Stomach smooth muscle (tissue), 2 donors: Measurements from ENCODE around the gene KIF21A.

ENCODE experiments used
- H3K27ac ChIP-seq: one replicate; pipeline ENCODE4 v1.7.0; 2013; ENCODE audit warnings: mild to moderate bottlenecking, low read length, inconsistent platforms
- H3K27me3 ChIP-seq, 2 donors: one replicate each; pipeline ENCODE4 v1.7.0; 2013; ENCODE audit warnings: low read length in 2 of 2; ENCODE audit not compliant: insufficient read depth in 2 of 2, control insufficient read depth in 1 of 2
- H3K36me3 ChIP-seq, 2 donors: one replicate each; pipeline ENCODE4 v1.7.0; 2013; ENCODE audit warnings: low read length in 2 of 2; ENCODE audit not compliant: control insufficient read depth in 2 of 2, insufficient read depth in 2 of 2
- H3K4me1 ChIP-seq: one replicate; pipeline ENCODE4 v1.7.0; 2013; ENCODE audit warnings: low read length; ENCODE audit not compliant: control insufficient read depth, insufficient read depth
- H3K4me3 ChIP-seq, 2 donors: one replicate each; pipeline ENCODE4 v1.7.0; 2013; ENCODE audit warnings: low read length in 2 of 2
- H3K9ac ChIP-seq, 2 donors: one replicate each; pipeline ENCODE4 v1.7.0; 2013; ENCODE audit warnings: low read length in 2 of 2, mild to moderate bottlenecking in 1 of 2
- H3K9me3 ChIP-seq, 2 donors: one replicate each; pipeline ENCODE4 v1.7.0; 2013; ENCODE audit warnings: low read length in 2 of 2; ENCODE audit not compliant: control insufficient read depth in 2 of 2
- donor health status: healthy.
- donor health status: Pancreatic carcinoma.

KIF21A gene

GRCh38 chr12:39389399-39390150, 53.3 kb downstream of the KIF21A start:
- no peak overlapping the region for H3K4me3 ChIP-seq
- no peaks in the 10 kb centered on the region for H3K4me1 ChIP-seq
- no peaks in the 10 kb centered on the region for H3K9me3 ChIP-seq
- no peaks in the 10 kb centered on the region for H3K36me3 ChIP-seq
- H3K27me3 ChIP-seq = no peaks in the 10 kb centered on the region
- H3K9ac ChIP-seq = no peak overlapping the region
- H3K27ac ChIP-seq = no peak overlapping the region

DNA sequence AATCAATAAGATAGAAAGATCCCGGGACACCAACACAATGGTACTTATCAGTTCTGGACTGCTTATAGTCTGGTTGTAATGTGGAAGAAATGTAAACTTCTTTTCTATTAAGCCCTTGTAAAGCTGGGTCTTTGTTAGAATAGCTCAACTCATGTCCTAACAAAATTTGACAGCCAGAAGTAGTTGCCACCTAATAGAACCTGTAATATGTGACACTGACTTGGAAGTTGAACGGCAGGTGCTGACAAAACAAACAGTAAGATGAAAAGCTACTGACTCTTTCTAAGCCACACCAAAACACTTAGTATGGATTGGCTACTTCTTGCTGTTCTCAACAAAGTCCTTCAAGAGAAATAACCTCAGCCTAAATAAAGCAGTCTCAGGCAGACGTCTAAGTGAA, 56.6 kb downstream of the KIF21A start:
- Histone ChIP-seq H3K36me3 (no peaks in the 10 kb centered on the region), H3K9me3 (no peaks in the 10 kb centered on the region), H3K27ac (no peak overlapping the region), H3K9ac (no peak overlapping the region), H3K4me3 (no peak overlapping the region), H3K27me3 (no peaks in the 10 kb centered on the region), H3K4me1 (no peaks in the 10 kb centered on the region)

- H3K27me3 ChIP-seq = no peaks in the 10 kb centered on the region
- no peak overlapping the region for H3K9ac ChIP-seq
- H3K27ac ChIP-seq = no peak overlapping the region
- no peaks in the 10 kb centered on the region for H3K4me1 ChIP-seq
- no peaks in the 10 kb centered on the region for H3K9me3 ChIP-seq
- H3K4me3 ChIP-seq = no peak overlapping the region
- H3K36me3 ChIP-seq = no peaks in the 10 kb centered on the region
Observed at GRCh38 chr12:39383114-39383513, 59.8 kb downstream of the KIF21A start.

DNA sequence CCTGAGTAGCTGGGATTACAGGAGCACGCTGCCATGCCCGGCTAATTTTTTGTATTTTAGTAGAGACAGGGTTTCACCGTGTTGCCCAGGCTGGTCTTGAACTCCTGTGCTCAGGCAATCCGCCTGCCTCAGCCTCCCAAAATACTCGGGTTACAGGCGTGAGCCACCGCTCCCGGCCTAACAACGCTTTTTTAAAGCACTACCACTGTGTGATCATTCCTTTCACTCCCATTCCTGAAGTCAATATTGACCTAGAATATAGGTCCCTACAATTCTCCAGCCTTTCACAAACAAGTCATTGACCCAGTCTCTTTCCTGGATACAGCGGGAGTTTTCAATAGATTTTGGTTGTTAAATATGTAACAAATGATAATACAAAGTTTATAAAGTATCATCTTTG, 62.8 kb downstream of the KIF21A start:
- Histone ChIP-seq H3K9me3 (no peaks in the 10 kb centered on the region), H3K27me3 (no peaks in the 10 kb centered on the region), H3K27ac (no peak overlapping the region), H3K4me1 (no peaks in the 10 kb centered on the region), H3K4me3 (no peak overlapping the region), H3K9ac (no peak overlapping the region), H3K36me3 (no peaks in the 10 kb centered on the region)

DNA sequence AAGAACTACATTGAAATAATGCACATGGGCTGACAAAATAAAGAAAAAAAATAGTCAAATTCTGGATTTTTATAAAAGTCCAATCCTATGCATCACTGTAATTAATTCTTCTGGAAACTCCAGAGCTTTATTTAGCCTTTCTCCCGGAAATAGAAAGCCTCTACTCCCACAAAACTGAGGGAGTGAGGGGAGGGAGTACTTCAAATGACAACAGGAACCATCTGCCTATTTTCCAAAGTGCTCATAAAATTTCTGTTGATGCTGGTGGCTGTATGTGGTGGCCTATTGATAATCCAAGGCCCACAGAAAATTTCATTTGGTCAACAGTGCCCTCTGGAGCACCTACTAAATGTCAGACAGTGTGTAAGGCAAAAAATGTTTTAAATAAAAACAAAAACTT, 64.6 kb downstream of the KIF21A start:
- H3K4me3 ChIP-seq = no peak overlapping the region

DNA sequence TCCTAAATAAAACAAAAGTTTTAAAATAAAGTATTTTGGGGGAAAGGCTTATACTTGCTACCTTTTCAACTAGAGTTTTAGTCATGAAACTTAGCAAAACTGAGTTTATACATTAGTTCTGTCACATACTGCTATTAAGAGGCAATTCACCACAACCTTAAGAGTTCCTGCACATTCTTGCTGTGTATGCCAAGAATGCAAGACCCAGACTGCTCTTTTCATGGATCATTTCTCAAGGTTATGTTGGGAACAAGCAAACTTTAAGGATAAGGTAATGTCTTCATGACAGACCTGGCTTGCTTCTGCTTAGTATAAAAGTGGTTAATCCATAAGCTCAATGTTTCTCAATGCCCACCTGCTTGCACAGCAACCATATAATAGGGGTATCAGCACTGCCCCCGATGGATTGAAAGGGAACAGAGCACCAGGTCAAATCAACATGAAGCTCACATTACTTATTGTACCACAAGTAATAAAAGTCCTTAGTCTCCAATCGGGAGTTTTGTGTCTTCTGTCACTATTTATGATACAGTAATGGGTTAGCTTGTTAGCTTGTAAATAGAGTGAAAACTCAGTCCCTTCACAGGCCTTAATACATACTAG, 67.6 kb downstream of the KIF21A start:
- Histone ChIP-seq H3K9ac (no peak overlapping the region), H3K4me3 (no peak overlapping the region), H3K27ac (no peak overlapping the region), H3K9me3 (no peaks in the 10 kb centered on the region), H3K36me3 (no peaks in the 10 kb centered on the region), H3K27me3 (no peaks in the 10 kb centered on the region), H3K4me1 (no peaks in the 10 kb centered on the region)

More for the DNA sequence above, 64.6 kb downstream of the KIF21A start:
- no peaks in the 10 kb centered on the region for H3K27me3 ChIP-seq
- no peaks in the 10 kb centered on the region for H3K4me1 ChIP-seq
- H3K9me3 ChIP-seq = no peaks in the 10 kb centered on the region
- H3K36me3 ChIP-seq = no peaks in the 10 kb centered on the region
- no peak overlapping the region for H3K9ac ChIP-seq
- no peak overlapping the region for H3K27ac ChIP-seq

GRCh38 chr12:39372929-39373328, 70.0 kb downstream of the KIF21A start:
- H3K27ac ChIP-seq = no peak overlapping the region
- no peaks in the 10 kb centered on the region for H3K9me3 ChIP-seq
- H3K4me1 ChIP-seq = no peaks in the 10 kb centered on the region
- no peaks in the 10 kb centered on the region for H3K27me3 ChIP-seq
- no peak overlapping the region for H3K4me3 ChIP-seq
- H3K36me3 ChIP-seq = no peaks in the 10 kb centered on the region
- H3K9ac ChIP-seq = no peak overlapping the region

DNA sequence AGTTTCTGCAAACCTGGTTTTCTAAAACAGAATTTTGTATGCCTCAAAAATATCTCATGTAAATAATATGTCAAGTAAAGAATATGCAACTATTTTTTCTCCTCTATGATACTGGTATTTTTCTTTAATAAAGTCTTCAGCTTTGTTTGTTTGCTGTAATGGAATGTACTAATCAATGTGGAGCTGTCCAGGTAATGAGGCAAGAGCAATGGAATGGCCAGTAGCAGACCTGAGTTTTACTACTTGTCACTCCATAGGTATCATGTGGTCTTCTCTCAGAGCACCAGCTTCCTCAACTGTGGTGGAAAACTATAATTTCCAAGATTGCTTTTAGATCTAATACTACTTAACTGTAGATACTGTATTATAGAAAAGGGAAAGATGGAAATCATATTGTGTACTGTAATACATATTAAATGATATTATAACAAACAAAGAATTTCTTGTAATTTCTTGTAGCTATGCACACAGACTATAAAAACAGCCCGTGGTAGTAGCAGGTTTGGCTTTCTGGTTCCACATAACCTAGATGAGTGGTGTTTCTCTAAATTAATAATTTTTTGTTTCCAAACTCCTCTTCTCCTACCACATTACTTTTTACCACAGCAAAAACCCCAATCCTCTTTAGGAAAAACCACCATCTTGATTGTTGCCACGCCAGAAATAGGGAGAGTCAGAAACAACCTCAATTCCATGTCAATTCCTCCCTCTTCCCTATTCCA, 70.6 kb downstream of the KIF21A start:
- Histone ChIP-seq H3K36me3 (no peaks in the 10 kb centered on the region), H3K9ac (no peak overlapping the region), H3K4me3 (no peak overlapping the region), H3K27me3 (no peaks in the 10 kb centered on the region), H3K9me3 (no peaks in the 10 kb centered on the region), H3K4me1 (no peaks in the 10 kb centered on the region), H3K27ac (no peak overlapping the region)

- Histone ChIP-seq H3K4me3 (no peak overlapping the region), H3K9me3 (no peaks in the 10 kb centered on the region)
Observed at GRCh38 chr12:39369756-39370155, 73.2 kb downstream of the KIF21A start.

DNA sequence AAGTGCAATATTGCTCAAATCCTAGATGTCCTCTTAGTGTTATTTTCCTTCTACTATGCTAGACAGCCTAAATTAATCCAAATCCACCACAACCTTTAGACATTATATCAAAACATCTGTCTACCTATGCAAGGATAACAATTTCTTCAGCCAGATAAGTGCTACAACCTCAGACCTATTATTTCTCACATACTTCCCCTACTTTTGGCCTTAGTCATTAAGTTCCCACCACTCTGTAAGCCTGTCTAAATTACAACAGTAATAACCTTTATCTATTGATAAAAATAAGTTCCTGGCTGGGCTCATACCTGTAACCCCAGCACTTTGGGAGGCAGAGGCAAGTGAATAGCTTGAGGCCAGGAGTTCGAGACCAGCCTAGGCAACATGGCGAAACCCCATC, 74.0 kb downstream of the KIF21A start:
- Histone ChIP-seq H3K36me3 (no peaks in the 10 kb centered on the region), H3K27ac (no peak overlapping the region), H3K9me3 (no peaks in the 10 kb centered on the region), H3K4me1 (no peaks in the 10 kb centered on the region), H3K27me3 (no peaks in the 10 kb centered on the region), H3K9ac (no peak overlapping the region), H3K4me3 (no peak overlapping the region)

More at GRCh38 chr12:39369756-39370155, 73.2 kb downstream of the KIF21A start:
- no peaks in the 10 kb centered on the region for H3K4me1 ChIP-seq
- H3K27ac ChIP-seq = no peak overlapping the region
- no peaks in the 10 kb centered on the region for H3K36me3 ChIP-seq
- H3K27me3 ChIP-seq = no peaks in the 10 kb centered on the region
- H3K9ac ChIP-seq = no peak overlapping the region

GRCh38 chr12:39368096-39368495, 74.8 kb downstream of the KIF21A start:
- Histone ChIP-seq H3K36me3 (no peaks in the 10 kb centered on the region), H3K27me3 (no peaks in the 10 kb centered on the region), H3K4me1 (no peaks in the 10 kb centered on the region), H3K9ac (no peak overlapping the region), H3K4me3 (no peak overlapping the region), H3K9me3 (no peaks in the 10 kb centered on the region), H3K27ac (no peak overlapping the region)
